Naive thymus-derived CD8-positive, alpha-beta T cell (primary cell): ENCODE measurements around the gene OGG1. TPM values are rescaled to one million over a fixed set of nuclear protein-coding genes. Genes with fewer than 3 reads are reported as not detected.

Experiments
- ATAC-seq, 2 donors: fragments of 150-1000 bp; cut with Tn5 transposase in 1 of 2; sonication (Bioruptor Pico), chemical (Tn5 transposase) in 1 of 2; 1 replicate in 1 of 2; 2 replicates in 1 of 2; pipeline ENCODE4 v1.10.0; 2021; ENCODE audit warnings: mild to moderate bottlenecking in 2 of 2, moderate library complexity in 2 of 2
- POLR2A ChIA-PET: fragments of 350-600 bp; sonication (Branson Sonifier 250); formaldehyde crosslinking; loops from one replicate; lab custom pipeline; 2021; ENCODE audit warnings: antibody characterized with exemption; lab: Charles Lee
- DNase-seq, 10 donors: peaks; one replicate each; pipeline versions ENCODE4 v3.0.0 to v3.0.0-alpha.2; 2020 to 2022
- H3K27ac Mint-ChIP-seq, 10 donors: one replicate each; pipeline ENCODE4 v1.8.0; 2020 to 2022; ENCODE audit warnings: mild to moderate bottlenecking in 10 of 10, mixed read lengths in 10 of 10, moderate library complexity in 4 of 10, inconsistent platforms in 1 of 10
- H3K27me3 Mint-ChIP-seq, 5 donors: one replicate each; pipeline ENCODE4 v1.8.0; 2021 to 2022; ENCODE audit warnings: mixed read lengths in 5 of 5
- H3K36me3 Mint-ChIP-seq, 3 donors: one replicate each; pipeline ENCODE4 v1.8.0; 2020 to 2022; ENCODE audit warnings: mixed read lengths in 3 of 3, mild to moderate bottlenecking in 2 of 3, inconsistent platforms in 1 of 3
- H3K4me1 Mint-ChIP-seq, 4 donors: one replicate each; pipeline ENCODE4 v1.8.0; 2021 to 2022; ENCODE audit warnings: mixed read lengths in 4 of 4
- H3K4me3 Mint-ChIP-seq, 10 donors: one replicate each; pipeline ENCODE4 v1.8.0; 2020 to 2022; ENCODE audit warnings: mild to moderate bottlenecking in 10 of 10, mixed read lengths in 10 of 10, moderate library complexity in 6 of 10, inconsistent platforms in 1 of 10
- H3K9me3 Mint-ChIP-seq, 9 donors: one replicate each; pipeline ENCODE4 v1.8.0; 2020 to 2022; ENCODE audit warnings: mixed read lengths in 9 of 9, mild to moderate bottlenecking in 3 of 9, inconsistent platforms in 1 of 9, moderate library complexity in 1 of 9
- polyA plus RNA-seq, 3 donors: library from polyadenylated mRNA; unstranded; fragments of 300-500 nt; fragmentation: Illumina TruSeq; gene quantifications; one replicate each; pipeline ENCODE4 v1.2.3, GENCODE V29; 2021
- total RNA-seq, 8 experiments: library from RNA in 2 of 8; stranded (reverse) in 2 of 8; gene quantifications; one replicate each; pipeline ENCODE4 v1.2.3 and lab custom pipeline; 2021 to 2026

OGG1 gene
- total and polyA plus RNA-seq, 5 experiments from 2014 or later: 15.3 to 27.0 (median 20.7) TPM

GRCh38 chr3:9731206-9732079, 18.3 kb upstream of the OGG1 start, which contains the start of gene BRPF1:
Gene BRPF1, plus strand, starts transcription at chr3:9731735. Its CDS starts 2,406 bp downstream, at chr3:9734141.
- H3K27ac Mint-ChIP-seq: peak within 1 kb of the TSS; percentile 92 to 99 (median 95)
- POLR2A ChIA-PET: interaction anchor here (0.5 to 5.5 kb wide), 16 partner anchors 14 to 589 kb away, joined by 3 to 52 read pairs (median 4); partner anchors contain the start of genes ARPC4, CRELD1, JAGN1 and MTMR14
- peaks cover 37 to 70% (median 63%) of the 10 kb centered on the region in 4 donors for H3K4me1 Mint-ChIP-seq
- ATAC-seq (peak; percentile 93), DNase-seq (peak; percentile 95 to 99 (median 99))
- H3K4me3 Mint-ChIP-seq: peak within 1 kb of the TSS; percentile 84 to 99 (median 94)
- H3K9me3 Mint-ChIP-seq: no peaks in the 10 kb centered on the region
- peaks cover 0 to 29% (median 0%) of the 10 kb centered on the region in 3 donors for H3K36me3 Mint-ChIP-seq
- no peaks in the 10 kb centered on the region for H3K27me3 Mint-ChIP-seq

GRCh38 chr3:9732080-9732739, 17.5 kb upstream of the OGG1 start:
- no peaks in the 10 kb centered on the region for H3K9me3 Mint-ChIP-seq
- peaks cover 37 to 70% (median 63%) of the 10 kb centered on the region in 4 donors for H3K4me1 Mint-ChIP-seq
- no peaks in the 10 kb centered on the region for H3K27me3 Mint-ChIP-seq
- ATAC-seq: no peak
- peak overlapping the region; percentile 85 to 98 (median 94) for H3K27ac Mint-ChIP-seq
- DNase-seq: peak in 9 of 10 donors; percentile 17 to 71 (median 35)
- peaks cover 0 to 37% (median 0%) of the 10 kb centered on the region in 3 donors for H3K36me3 Mint-ChIP-seq
- H3K4me3 Mint-ChIP-seq: peak overlapping the region; percentile 84 to 98 (median 93)
- POLR2A ChIA-PET: interaction anchor here (0.5 to 5.5 kb wide), 16 partner anchors 12 to 588 kb away, joined by 3 to 52 read pairs (median 4); partner anchors contain the start of genes ARPC4, CRELD1, JAGN1 and MTMR14

GRCh38 chr3:9732740-9733115, 17.0 kb upstream of the OGG1 start:
- H3K4me3 Mint-ChIP-seq: peak overlapping the region; percentile 84 to 98 (median 93)
- H3K9me3 Mint-ChIP-seq: no peaks in the 10 kb centered on the region
- ATAC-seq (no peak), DNase-seq (no peak)
- H3K27me3 Mint-ChIP-seq: no peaks in the 10 kb centered on the region
- POLR2A ChIA-PET: interaction anchor here (0.5 to 5.5 kb wide), 10 partner anchors 11 to 519 kb away, joined by 3 to 52 read pairs (median 6); partner anchors contain the start of genes ARPC4, MTMR14, OGG1 and TADA3
- peak overlapping the region; percentile 85 to 98 (median 94) for H3K27ac Mint-ChIP-seq
- H3K4me1 Mint-ChIP-seq: peaks cover 32 to 67% (median 58%) of the 10 kb centered on the region in 4 donors
- H3K36me3 Mint-ChIP-seq: peaks cover 0 to 41% (median 0%) of the 10 kb centered on the region in 3 donors

DNA sequence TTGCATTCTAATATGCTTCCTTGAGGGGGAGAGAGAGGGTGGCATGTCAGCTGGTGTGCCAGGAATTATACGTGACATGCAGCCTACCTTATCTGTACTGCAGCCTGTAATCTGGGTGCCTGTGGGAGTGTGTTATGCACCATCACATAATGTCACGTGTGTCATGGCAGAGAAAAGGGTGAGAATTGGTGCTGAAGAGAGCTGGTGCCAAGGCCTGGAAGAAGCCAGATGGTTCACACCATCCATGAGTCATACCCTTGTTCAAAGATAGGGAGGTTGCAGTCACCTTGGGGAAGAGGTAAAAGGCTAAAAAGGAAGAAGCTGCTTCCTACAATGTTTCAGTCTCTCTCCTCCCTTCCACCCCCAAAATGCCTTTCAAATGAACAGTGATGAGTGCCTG, 12.9 kb upstream of the OGG1 start:
- Mint-ChIP-seq H3K9me3 (no peaks in the 10 kb centered on the region), H3K27ac (peak overlapping the region in 4 of 10 donors; percentile 9 to 66 (median 40)), H3K4me3 (peak overlapping the region in 1 of 10 donors; percentile 50), H3K27me3 (no peaks in the 10 kb centered on the region), H3K36me3 (peaks cover 5 to 80% (median 12%) of the 10 kb centered on the region in 3 donors), H3K4me1 (peaks cover 28 to 59% (median 56%) of the 10 kb centered on the region in 4 donors)
- DNase-seq (no peak), ATAC-seq (no peak)
- POLR2A ChIA-PET: no interaction called here

GRCh38 chr3:9739181-9739580, 10.6 kb upstream of the OGG1 start:
- Mint-ChIP-seq H3K27ac (peak overlapping the region in 1 of 10 donors; percentile 58), H3K27me3 (no peaks in the 10 kb centered on the region), H3K4me1 (peaks cover 16 to 45% (median 36%) of the 10 kb centered on the region in 4 donors), H3K9me3 (no peaks in the 10 kb centered on the region), H3K36me3 (peaks cover 5 to 94% (median 15%) of the 10 kb centered on the region in 3 donors), H3K4me3 (no peak overlapping the region)
- DNase-seq (no peak), ATAC-seq (no peak)
- POLR2A ChIA-PET: no interaction called here

DNA sequence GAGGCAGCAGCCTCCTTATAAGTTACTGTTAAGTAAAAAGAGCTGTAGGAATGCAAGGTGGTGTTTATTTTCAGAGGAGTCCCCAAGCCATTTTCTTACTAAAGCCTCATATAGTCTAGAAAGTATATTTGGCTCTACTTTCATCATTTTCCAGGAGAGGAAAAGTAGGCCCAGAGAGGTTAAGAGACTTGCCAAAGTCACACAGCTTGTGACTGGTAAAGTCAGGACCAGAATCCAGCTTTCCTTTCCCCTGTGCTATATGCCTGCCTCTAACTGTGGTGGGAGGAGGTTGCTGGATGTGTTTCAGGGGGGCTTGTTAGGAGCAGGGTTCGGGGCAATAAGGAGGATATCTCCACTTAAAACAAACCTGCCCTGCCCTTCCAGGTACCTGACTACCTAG, 7.2 kb upstream of the OGG1 start:
- POLR2A ChIA-PET: no interaction called here
- Mint-ChIP-seq H3K4me3 (no peak overlapping the region), H3K4me1 (peaks cover 6 to 19% (median 11%) of the 10 kb centered on the region in 4 donors), H3K27ac (peak overlapping the region in 2 of 10 donors; percentile 2 to 3), H3K27me3 (no peaks in the 10 kb centered on the region), H3K36me3 (peaks cover 5 to 96% (median 19%) of the 10 kb centered on the region in 3 donors), H3K9me3 (no peaks in the 10 kb centered on the region)
- no peak for ATAC-seq
- DNase-seq: no peak

GRCh38 chr3:9743548-9743947, 6.2 kb upstream of the OGG1 start:
- Mint-ChIP-seq H3K4me1 (peaks cover 0 to 13% (median 8%) of the 10 kb centered on the region in 4 donors), H3K36me3 (peaks cover 5 to 94% (median 18%) of the 10 kb centered on the region in 3 donors)
- POLR2A ChIA-PET: interaction anchor here (1.7 kb wide), 1 partner anchor 11 kb away, joined by 5 read pairs; no protein-coding TSS in a partner anchor

GRCh38 chr3:9744162-9744561, 5.6 kb upstream of the OGG1 start:
- ATAC-seq: no peak
- Mint-ChIP-seq H3K36me3 (peaks cover 0 to 94% (median 13%) of the 10 kb centered on the region in 3 donors), H3K27me3 (no peaks in the 10 kb centered on the region), H3K4me1 (peaks cover 2 to 13% (median 9%) of the 10 kb centered on the region in 4 donors), H3K9me3 (no peaks in the 10 kb centered on the region), H3K27ac (peak overlapping the region in 2 of 10 donors; percentile 31 to 71), H3K4me3 (no peak overlapping the region)
- no peak for DNase-seq
- POLR2A ChIA-PET: interaction anchor here (0.5 to 1.7 kb wide), 3 partner anchors 9 to 45 kb away, joined by 4 to 5 read pairs (median 5); no protein-coding TSS in a partner anchor

More at GRCh38 chr3:9743548-9743947, 6.2 kb upstream of the OGG1 start:
- DNase-seq: no peak
- no peak for ATAC-seq
- Mint-ChIP-seq H3K27me3 (no peaks in the 10 kb centered on the region), H3K27ac (peak overlapping the region in 1 of 10 donors; percentile 47), H3K9me3 (no peaks in the 10 kb centered on the region), H3K4me3 (no peak overlapping the region)

GRCh38 chr3:9745521-9745920, 4.2 kb upstream of the OGG1 start:
- POLR2A ChIA-PET: interaction anchor here (1.0 to 1.9 kb wide), 2 partner anchors 14 to 47 kb away, joined by 3 to 14 read pairs; partner anchors contain the start of genes ARPC4 and BRPF1
- peaks cover 0 to 80% (median 8%) of the 10 kb centered on the region in 3 donors for H3K36me3 Mint-ChIP-seq
- no peaks in the 10 kb centered on the region for H3K9me3 Mint-ChIP-seq
- no peaks in the 10 kb centered on the region for H3K27me3 Mint-ChIP-seq
- DNase-seq (no peak), ATAC-seq (no peak)
- no peak overlapping the region for H3K4me3 Mint-ChIP-seq
- H3K4me1 Mint-ChIP-seq: peaks cover 12 to 22% (median 16%) of the 10 kb centered on the region in 4 donors
- H3K27ac Mint-ChIP-seq: no peak overlapping the region

GRCh38 chr3:9746330-9746729, 3.4 kb upstream of the OGG1 start:
- Mint-ChIP-seq H3K9me3 (no peaks in the 10 kb centered on the region), H3K27me3 (no peaks in the 10 kb centered on the region), H3K4me1 (peaks cover 14 to 31% (median 24%) of the 10 kb centered on the region in 4 donors), H3K36me3 (peaks cover 0 to 72% (median 6%) of the 10 kb centered on the region in 3 donors), H3K27ac (peak overlapping the region in 2 of 10 donors; percentile 7 to 73), H3K4me3 (no peak overlapping the region)
- no peak for DNase-seq
- no peak for ATAC-seq
- POLR2A ChIA-PET: interaction anchor here (1.0 to 1.9 kb wide), 2 partner anchors 15 to 46 kb away, joined by 3 to 14 read pairs; partner anchors contain the start of genes ARPC4 and BRPF1

GRCh38 chr3:9747267-9747666, 2.5 kb upstream of the OGG1 start:
- POLR2A ChIA-PET: interaction anchor here (5.5 kb wide), 1 partner anchor 14 kb away, joined by 52 read pairs; the partner anchor contains the start of gene BRPF1
- Mint-ChIP-seq H3K9me3 (no peaks in the 10 kb centered on the region), H3K4me3 (no peak overlapping the region), H3K36me3 (peaks cover 0 to 69% (median 6%) of the 10 kb centered on the region in 3 donors), H3K27ac (peak overlapping the region in 1 of 10 donors; percentile 29), H3K4me1 (peaks cover 19 to 37% (median 32%) of the 10 kb centered on the region in 4 donors), H3K27me3 (no peaks in the 10 kb centered on the region)
- ATAC-seq (no peak), DNase-seq (no peak)
